Measurements from ENCODE around the gene SEL1L3. TPM values are rescaled to one million over a fixed set of nuclear protein-coding genes. Genes with fewer than 3 reads are reported as not detected.

SEL1L3 gene
- polyA plus RNA-seq, 4 donors, result 19.3 to 25.5 (median 22.1) TPM

DNA sequence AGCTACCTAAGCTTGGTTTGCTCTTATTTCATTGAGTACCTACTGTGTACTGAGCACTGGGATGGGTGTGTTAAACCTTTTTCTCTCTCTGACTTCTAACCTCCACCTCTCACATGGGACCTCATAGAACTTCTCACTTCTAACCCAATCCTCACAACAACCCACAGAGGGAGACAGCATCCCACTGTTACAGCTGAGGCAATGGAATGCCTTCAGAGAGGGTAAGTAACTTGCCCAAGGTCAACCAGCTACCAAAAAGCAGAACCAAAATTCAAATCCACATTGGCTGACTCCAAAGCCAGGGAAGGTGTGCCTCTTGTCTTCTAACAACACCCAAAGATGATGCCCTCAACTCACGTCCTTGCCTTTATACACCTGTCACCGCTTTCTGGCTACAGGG is 5.4 kb downstream of the SEL1L3 start:
- DNase-seq (ENCODE audit: low read depth in 4 of 4, low spot score in 2 of 4), result no peak

DNA sequence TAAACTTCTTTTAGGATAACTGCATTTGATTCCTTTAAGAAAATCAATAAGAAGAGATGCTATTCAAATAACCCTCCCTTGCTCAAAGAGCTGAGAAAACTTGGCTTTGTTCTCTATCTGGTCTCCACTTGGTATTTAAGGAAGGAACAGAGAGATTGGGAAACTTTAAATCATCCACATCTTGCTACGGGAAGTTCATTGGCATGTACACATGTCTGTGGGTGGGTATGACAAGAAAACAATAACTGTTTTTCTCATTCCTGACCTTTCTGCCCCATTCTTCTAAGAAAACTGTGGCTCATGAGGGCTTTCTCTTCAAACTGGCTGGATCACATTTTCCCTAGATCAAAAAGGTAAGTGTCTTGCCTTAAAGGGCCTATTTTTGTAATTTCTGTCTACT is 6.0 kb downstream of the SEL1L3 start:
- DNase-seq (ENCODE audit: low read depth in 4 of 4, low spot score in 2 of 4), result no peak

DNA sequence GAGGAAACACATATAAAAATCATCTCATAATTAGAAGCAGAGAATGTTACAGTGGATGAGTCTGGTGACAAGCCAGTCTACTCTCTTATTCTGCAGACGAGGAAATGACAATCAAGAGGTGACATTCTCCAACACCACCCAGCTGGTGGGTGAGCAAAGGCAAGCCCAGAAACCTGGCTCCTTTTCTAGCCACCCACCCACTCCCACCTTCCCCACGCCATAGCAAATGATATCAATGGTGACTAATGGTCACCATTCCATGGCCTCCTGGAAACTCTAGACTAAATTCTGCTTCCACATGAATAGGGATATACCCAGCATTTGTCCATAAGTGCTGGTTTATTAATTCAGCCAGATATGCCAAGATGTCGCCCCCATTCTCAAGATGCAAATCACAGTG is 10.7 kb downstream of the SEL1L3 start:
- DNase-seq (ENCODE audit: low read depth in 4 of 4, low spot score in 2 of 4), result no peak

DNA sequence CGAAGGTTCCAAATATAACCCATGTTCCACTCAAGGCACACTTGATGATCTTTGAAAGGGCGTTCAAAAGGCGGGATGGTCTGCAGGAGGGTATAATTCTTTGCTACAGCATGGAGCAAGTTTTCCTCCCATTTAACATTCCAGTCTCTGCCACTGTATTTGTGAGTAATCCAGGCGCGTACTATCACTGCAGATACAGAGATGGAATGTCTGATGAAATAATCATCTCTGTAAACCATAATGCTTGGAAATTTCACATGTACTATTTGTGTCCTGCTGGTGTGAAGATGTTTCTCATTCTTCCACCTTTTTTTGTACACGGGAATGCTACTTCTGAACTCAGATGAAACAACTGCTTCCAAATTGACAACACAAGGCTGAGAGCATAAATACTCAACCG is 15.5 kb downstream of the SEL1L3 start:
- DNase-seq (ENCODE audit: low read depth in 4 of 4, low spot score in 2 of 4), result no peak

DNA sequence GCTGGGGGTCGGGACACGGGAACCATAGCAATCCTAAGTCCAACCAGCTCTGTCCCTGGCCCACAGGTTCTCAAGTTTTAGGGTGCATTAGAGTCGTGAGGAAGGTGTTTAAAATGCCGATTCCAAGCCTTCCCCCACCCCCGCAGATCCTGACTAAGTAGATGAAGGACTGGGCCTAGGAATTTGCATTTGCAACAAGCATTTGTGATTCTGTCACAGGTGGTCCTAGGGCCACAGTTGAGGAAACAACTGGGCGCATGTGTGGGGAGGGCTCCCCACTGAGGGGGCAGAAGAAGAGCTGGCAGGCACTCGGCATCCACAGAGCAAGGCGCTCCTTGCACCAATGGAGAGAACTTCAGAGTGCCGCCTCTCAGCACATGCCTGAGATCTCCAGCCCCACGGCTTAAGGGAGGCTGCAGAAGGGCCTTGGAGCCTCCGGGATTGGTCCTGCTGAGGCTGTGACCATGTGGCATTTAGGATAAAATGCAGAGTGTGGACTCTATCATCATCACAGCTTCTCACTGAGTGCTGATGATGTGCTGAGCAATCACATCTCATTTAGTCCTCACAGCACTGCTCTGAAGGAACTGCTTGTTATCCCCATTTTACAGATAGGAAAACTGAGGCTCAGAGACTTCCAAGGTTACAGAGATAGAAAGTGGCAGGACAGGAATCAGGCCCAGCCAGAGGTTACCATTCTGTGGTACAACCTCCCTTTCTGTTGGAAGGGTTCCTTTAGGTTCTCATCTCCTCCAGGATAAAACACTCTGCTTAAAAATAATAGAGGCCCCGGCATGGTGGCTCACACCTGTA is 16.7 kb downstream of the SEL1L3 start:
- DNase-seq (ENCODE audit: low read depth in 4 of 4, low spot score in 2 of 4), result no peak

DNA sequence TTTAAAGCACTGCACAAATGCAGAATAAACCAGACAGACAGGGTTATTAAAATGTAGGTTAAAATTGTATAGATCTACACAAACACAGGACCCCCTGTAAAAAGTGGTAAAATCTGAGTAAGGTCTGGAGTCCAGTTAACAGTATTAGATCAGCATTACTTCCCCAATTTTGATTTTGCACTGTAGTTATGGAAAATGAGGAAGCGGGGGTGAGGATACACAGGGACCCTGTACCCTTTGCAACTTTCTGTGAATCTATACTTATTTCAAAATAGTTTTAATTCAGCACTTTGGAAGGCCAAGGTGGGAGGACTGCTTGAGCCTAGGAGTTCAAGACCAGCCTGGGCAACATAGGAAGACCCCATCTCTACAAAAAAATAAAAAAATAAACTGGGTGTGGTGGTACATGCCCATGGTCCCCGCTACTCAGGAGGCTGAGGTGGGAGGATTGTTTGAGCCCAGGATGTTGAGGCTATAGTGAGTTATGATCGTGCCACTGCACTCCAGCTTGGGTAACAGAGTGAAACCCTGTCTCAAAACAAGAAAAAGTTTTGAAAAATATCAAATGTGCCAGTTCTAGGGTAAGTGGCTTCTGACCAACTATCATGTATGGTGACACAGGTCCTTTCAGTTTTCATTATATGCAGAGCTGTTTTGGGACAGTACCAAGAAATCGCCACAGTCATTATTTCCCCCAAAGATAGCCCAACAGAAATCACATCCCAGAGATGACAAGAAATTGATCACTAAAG is 17.7 kb downstream of the SEL1L3 start:
- no peak for DNase-seq (ENCODE audit: low read depth in 4 of 4, low spot score in 2 of 4)

DNA sequence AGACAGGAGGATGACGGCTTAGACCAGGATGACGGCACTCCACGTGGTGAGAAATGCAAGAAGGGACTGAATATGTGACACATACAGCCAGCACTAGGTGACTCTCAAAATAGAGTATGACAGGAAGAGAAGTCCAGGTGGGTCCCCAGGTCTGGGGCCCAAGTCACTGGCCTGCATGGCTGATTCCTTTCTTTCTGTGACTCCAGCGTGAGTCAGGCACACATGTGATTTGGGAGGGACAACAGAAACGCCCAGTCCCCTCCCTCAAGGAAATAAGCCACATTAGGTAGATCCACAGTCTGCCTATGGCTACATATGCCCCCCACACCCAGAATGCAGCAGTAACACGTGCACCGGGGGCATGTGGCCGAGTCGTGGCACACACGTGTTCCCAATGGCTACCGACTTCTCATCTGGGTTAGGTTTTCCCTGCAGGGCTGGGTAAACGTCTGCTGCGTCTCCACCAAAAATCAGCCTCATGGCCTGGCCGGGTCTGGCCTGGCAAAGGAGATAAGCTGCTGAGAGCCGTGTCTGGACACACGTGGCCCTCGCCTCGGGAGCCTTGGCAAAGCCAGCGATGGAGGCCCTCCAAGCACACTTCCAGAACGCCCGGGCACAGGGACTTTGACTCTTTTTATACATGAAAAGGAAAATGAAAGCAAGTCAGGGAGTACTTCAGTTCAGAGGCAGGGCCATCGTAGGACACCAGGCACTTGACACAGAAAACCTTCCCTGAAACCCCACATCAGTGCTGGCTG is 19.3 kb downstream of the SEL1L3 start:
- no peak for DNase-seq (ENCODE audit: low read depth in 4 of 4, low spot score in 2 of 4)

DNA sequence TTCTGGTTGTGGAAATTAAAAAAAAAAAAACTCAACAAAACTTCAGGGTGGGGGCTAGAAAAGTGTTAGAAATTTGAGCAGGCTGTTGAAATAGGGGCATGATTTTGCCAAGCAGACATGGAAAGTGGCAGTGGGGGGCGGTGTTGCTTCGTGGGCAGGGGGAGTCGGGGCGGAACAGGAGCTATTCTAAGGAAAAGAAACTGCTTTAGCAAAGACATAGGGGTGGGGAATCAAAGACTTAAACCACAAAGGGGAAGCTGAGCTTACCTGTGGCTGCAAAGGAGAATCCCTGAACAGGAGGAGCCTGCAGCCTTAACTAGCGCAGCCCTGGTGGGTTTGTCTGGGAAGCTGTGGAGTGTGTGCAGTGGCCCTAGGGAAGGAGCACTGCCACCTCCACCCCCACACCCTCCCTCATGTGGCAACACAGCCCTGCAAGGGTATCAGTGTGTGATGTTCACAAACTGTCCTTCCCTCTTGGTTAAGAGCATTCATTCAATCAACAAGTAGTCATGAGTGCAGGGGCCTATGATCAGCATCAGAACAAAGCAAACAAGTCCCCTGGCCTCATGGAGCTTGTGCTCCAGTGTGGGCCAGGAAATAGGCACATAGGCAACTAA is 20.5 kb downstream of the SEL1L3 start:
- DNase-seq (ENCODE audit: low read depth in 4 of 4, low spot score in 2 of 4), result no peak

DNA sequence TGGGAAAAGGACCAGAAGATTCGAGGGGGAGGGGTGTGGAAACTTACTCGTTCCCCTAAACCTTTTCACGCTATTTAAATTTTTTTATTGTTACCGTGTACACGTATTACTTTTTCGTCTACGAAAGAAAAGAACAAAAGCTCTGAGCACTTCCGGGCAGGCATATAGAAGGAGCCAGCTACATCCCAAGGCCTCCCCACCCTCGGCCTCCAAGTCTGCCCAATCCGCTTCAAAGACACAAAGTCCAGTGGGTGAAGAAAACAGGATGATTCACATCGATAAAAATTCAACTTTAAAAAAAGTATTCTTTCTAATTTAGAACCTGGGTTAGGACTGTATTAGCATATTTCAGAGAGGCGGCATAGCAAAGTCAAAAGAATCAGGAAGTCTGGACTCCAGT is 23.1 kb downstream of the SEL1L3 start:
- DNase-seq (ENCODE audit: low read depth in 4 of 4, low spot score in 2 of 4), result no peak

DNA sequence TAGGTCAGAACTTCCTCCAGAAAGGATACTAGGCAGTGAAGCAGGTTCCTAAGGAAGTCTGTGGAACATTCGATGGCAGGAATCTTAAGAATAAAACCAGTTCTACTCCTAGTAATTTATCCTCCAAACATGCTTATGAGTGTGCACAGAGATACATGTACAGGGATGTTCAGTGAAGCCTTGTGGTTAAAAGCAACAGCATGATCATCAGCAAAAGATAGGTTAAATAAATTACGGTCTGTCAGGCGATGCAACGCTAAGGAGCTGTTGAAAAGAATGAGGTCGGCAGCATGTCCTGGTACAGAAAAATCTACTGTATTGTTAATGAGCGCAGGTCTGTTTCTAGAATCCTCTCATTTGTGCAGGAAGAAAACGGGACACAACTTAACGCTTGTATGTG is 23.6 kb downstream of the SEL1L3 start:
- DNase-seq (ENCODE audit: low read depth in 4 of 4, low spot score in 2 of 4), result no peak

DNA sequence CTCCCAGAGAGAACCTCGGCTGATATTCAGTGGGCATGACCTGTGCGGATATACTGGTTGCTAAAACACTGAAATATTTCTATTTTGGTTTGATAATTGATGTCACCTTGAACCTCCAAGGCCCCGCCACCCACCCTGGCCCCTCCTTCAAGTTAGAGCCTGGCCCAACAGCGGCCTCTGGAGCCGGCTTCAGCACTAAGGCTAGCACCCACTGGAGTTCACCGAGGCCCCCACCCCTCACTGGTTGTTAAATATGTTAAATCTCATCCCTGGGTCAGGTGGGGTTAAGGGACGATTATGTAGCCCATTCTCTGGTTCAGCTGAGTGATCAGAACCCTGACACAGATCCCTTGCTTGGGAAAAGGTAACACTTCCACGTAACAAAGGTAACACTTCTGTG is 24.3 kb downstream of the SEL1L3 start:
- no peak for DNase-seq (ENCODE audit: low read depth in 4 of 4, low spot score in 2 of 4)

DNA sequence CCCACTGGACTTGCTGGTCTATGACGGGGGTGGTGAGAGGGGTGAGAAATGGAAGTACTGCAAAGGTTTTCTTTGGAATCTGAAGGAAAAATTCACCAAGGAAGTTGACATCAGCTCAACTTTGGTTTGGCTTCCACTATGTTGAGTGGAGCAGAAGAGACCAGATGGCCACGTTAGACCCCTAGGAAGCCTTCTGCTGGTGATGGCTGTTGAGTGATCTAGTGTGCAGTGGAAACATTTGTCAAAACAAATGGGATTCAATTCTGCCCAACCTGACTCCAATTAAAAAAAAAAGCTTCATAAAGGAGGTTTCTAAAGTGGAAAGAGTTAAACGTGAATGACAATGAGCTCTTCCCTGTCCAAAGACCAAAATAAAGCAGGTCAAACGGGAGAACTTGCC is 25.7 kb downstream of the SEL1L3 start:
- no peak for DNase-seq (ENCODE audit: low read depth in 4 of 4, low spot score in 2 of 4)

DNA sequence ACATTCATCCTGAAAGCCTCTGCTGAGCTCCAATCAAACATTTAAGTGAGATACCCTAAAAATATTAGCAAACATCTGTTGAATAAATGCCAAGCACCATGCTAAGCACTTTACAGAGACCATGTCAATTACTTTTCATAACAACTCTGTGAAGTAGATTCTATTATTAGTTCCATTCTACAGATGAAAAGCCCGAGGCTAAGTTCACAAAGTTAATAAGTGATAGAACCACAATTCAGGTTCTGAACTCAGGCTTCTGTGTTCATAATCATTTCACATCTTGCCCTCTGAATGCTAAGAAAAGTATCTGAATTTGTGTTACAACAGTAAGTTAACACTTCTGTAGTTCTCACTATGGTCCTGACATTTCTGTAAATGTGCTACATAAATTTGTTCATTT is 27.4 kb downstream of the SEL1L3 start:
- no peak for DNase-seq (ENCODE audit: low read depth in 4 of 4, low spot score in 2 of 4)

DNA sequence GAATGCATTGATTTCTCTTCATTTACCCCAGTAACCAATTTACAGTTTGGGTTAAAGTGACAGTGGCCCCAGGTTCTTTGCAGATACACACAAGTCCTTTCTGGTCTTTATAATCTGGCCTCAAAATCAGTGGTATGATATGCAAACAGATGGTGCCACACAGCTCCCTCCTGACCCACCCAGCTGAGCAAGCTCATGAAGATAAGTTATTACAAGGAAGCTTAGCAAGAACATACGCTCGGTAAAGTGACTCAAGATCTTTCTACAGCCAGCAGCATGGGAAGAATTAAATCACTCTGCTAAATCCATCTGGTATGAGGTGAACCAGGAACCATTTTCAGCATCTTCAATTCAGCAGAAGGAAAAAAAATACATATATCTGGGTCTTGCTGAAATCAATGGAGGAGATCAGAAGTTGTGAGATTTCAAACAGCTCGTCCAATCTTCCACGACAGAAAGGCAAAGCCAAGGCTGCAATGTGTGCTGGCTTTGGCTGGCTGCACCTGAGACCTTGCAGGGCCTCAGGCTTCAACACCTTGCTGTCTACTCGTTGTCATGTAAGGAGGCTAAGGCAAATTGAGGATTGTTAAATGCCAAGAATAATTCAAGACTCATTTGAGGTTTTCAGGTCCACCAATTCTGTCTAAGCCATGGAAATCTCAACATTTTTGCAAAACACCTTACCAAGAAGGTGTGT is 28.2 kb downstream of the SEL1L3 start:
- no peak for DNase-seq (ENCODE audit: low read depth in 4 of 4, low spot score in 2 of 4)

DNA sequence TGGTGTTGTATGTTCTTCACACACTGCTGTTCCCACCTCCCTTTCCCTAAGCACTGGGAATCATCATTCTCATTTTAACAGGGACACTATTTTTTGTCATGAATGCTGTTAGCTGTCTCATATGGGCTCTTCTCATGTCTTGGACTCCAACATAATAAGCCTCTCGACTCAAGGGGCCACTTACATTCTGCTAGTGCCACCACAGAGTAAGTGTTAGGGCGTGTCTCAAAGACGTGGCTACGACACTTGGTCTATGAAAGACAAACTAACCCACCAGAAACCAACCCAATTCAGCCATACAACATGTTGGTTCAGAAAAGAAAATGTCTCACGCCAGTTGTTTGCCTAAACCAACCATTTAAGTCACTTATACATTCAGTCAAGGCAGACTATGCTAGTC is 32.2 kb downstream of the SEL1L3 start:
- DNase-seq (ENCODE audit: low read depth in 4 of 4, low spot score in 2 of 4), result no peak

DNA sequence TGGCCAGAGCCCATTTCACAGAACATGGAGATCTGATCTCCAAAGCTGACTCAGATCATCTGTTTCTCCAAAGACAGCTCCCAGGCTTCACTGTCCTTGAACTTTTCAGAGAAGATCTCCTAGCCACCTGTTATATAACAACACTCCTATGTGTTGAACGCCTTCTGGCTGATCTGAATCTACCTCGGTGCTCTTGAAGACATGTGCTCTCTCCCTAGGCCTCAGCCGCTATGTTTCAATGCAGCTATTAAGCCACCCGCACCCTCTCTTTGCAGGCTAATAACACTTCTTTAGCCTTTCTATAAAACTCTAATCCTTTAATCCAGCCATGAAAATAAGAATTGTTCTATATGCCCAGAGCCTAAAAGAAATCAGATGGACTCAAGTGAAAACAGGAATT is 34.9 kb downstream of the SEL1L3 start:
- DNase-seq (ENCODE audit: low read depth in 4 of 4, low spot score in 2 of 4), result no peak

DNA sequence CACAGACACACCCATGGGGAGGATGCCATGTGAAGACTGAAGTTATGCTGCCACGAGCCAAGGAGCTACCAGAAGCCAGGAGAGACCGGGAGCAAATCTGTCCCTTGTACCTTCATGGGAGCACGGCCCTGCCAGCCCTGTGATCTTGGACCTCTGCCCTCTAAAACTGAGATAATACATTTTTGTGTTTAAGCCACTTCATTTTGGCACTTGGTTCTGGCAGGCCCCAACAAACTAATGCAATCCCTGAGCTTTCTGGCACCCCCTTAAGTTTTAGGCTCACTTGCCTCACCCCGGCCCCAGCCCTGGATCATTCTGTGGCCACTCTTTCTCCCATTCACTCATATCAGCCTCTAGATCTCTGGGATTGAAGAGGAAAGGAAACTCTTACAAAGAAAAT is 35.4 kb downstream of the SEL1L3 start:
- no peak for DNase-seq (ENCODE audit: low read depth in 4 of 4, low spot score in 2 of 4)

DNA sequence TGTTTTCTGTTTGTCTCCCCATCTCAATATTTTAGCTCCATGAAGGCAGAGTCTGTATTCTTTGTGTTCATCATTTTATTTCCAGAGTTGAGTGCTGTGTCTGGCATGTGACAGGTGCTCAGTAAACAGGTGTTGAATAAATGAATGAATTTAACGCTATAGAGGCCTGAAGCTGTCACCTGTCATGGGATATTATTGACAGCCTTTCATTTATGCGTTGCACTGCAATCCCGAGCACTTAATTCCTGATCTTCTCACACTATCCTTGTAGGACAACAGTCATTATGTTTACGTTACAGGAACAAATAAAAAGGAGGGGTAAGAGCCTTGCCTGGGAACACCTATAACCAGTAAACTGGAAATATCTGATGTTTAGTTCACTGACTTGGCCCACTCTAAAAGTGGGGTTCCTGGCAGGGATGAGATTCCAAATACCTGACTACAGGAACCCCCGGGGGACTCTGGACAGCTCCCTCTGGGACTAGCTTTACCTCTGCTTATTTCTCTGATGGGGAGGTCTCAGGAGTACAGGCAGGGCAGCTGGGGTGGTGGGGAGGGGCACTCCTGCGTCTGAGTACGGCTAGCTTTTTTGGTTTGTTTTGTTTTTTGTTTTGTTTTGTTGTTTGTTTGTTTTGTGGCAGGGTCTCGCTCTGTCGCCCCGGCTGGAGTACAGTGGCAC is 36.6 kb downstream of the SEL1L3 start:
- no peak for DNase-seq (ENCODE audit: low read depth in 4 of 4, low spot score in 2 of 4)

DNA sequence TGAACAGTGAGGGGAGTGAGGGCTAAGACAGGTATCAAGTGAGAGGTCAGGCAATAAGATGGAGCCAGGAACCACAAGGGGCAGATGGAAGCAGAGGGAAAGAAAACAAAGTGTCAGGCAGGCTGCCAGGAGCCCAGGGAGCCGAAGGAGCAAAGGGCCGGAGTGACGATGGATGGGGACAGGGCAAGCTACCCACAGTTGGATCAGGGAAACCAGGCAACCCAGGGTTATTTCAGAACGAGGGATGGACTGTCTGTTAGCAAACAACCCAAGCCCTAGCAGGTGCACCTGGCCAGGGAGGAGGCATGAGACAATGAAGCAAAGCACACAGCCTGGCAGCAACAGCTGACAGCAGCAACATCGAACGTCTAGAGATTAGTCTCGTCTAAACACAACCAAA is 39.2 kb downstream of the SEL1L3 start:
- no peak for DNase-seq (ENCODE audit: low read depth in 4 of 4, low spot score in 2 of 4)

DNA sequence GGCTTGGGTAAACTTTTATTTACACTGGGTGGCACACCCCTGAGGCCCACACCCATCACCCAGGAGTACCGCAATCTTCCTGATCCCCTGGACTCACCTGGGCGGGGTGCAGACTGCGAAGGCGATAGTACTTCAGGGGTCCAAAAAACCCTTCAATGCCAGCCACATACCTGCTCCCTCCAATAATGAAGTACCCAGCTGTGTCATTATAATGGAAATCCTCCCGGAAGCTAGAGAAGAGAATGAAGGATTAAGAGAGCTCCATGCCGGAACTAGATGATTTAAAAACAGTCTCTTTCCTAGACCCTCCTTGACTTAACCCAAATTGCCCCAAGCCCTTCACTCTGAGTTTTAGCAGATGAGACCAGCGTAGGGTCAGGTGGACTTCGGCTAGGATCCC is 40.9 kb downstream of the SEL1L3 start:
- no peak for DNase-seq (ENCODE audit: low read depth in 4 of 4, low spot score in 2 of 4)
